ENCODE measurements around the gene DPP9. TPM values are rescaled to one million over a fixed set of nuclear protein-coding genes. Genes with fewer than 3 reads are reported as not detected.
A peak's percentile ranks its signal among the peaks of the same experiment; 100 is the strongest.

DPP9 gene
- total RNA-seq, result 59.6 TPM

- Histone ChIP-seq H3K4me3 (ENCODE audit: low read length) (peak within 1 kb of the TSS; percentile 94), H3K4me1 (ENCODE audit: insufficient read depth, low read length) (peaks cover 26% of the 10 kb centered on the region), H3K27me3 (ENCODE audit: insufficient read depth, low read length) (no peaks in the 10 kb centered on the region), H3K9me3 (ENCODE audit: low read depth, low read length) (no peaks in the 10 kb centered on the region)
Measured at GRCh38 chr19:4723595-4724514, at the start of gene DPP9. DPP9 (minus strand) TSS chr19:4723842; CDS start chr19:4719906, 3,936 bp downstream.

GRCh38 chr19:4773047-4773640 is 49.5 kb upstream of the DPP9 start:
- H3K9me3 ChIP-seq (ENCODE audit: low read depth, low read length), result no peaks in the 10 kb centered on the region
- no peak overlapping the region for H3K4me3 ChIP-seq (ENCODE audit: low read length)
- no peaks in the 10 kb centered on the region for H3K4me1 ChIP-seq (ENCODE audit: insufficient read depth, low read length)
- H3K27me3 ChIP-seq (ENCODE audit: insufficient read depth, low read length), result peaks cover 2% of the 10 kb centered on the region

GRCh38 chr19:4772566-4772965 is 48.9 kb upstream of the DPP9 start:
- Histone ChIP-seq H3K27me3 (ENCODE audit: insufficient read depth, low read length) (peaks cover 2% of the 10 kb centered on the region), H3K9me3 (ENCODE audit: low read depth, low read length) (no peaks in the 10 kb centered on the region), H3K4me1 (ENCODE audit: insufficient read depth, low read length) (no peaks in the 10 kb centered on the region), H3K4me3 (ENCODE audit: low read length) (no peak overlapping the region)

GRCh38 chr19:4768934-4769777 is 45.5 kb upstream of the DPP9 start:
- H3K27me3 ChIP-seq (ENCODE audit: insufficient read depth, low read length), result no peaks in the 10 kb centered on the region
- no peaks in the 10 kb centered on the region for H3K4me1 ChIP-seq (ENCODE audit: insufficient read depth, low read length)
- H3K9me3 ChIP-seq (ENCODE audit: low read depth, low read length), result no peaks in the 10 kb centered on the region
- no peak overlapping the region for H3K4me3 ChIP-seq (ENCODE audit: low read length)

GRCh38 chr19:4764393-4764660 is 40.7 kb upstream of the DPP9 start:
- Histone ChIP-seq H3K9me3 (ENCODE audit: low read depth, low read length) (no peaks in the 10 kb centered on the region), H3K4me3 (ENCODE audit: low read length) (no peak overlapping the region), H3K27me3 (ENCODE audit: insufficient read depth, low read length) (peaks cover 18% of the 10 kb centered on the region), H3K4me1 (ENCODE audit: insufficient read depth, low read length) (peaks cover 9% of the 10 kb centered on the region)

- Histone ChIP-seq H3K27me3 (ENCODE audit: insufficient read depth, low read length) (peaks cover 23% of the 10 kb centered on the region), H3K4me3 (ENCODE audit: low read length) (no peak overlapping the region), H3K4me1 (ENCODE audit: insufficient read depth, low read length) (peaks cover 11% of the 10 kb centered on the region), H3K9me3 (ENCODE audit: low read depth, low read length) (no peaks in the 10 kb centered on the region)
Measured at GRCh38 chr19:4763021-4763420, 39.4 kb upstream of the DPP9 start.

GRCh38 chr19:4760285-4760650 is 36.6 kb upstream of the DPP9 start:
- H3K27me3 ChIP-seq (ENCODE audit: insufficient read depth, low read length), result peaks cover 23% of the 10 kb centered on the region
- H3K4me3 ChIP-seq (ENCODE audit: low read length), result no peak overlapping the region
- peaks cover 11% of the 10 kb centered on the region for H3K4me1 ChIP-seq (ENCODE audit: insufficient read depth, low read length)
- H3K9me3 ChIP-seq (ENCODE audit: low read depth, low read length), result no peaks in the 10 kb centered on the region

GRCh38 chr19:4759388-4760284 is 36.0 kb upstream of the DPP9 start:
- H3K9me3 ChIP-seq (ENCODE audit: low read depth, low read length), result no peaks in the 10 kb centered on the region
- peaks cover 23% of the 10 kb centered on the region for H3K27me3 ChIP-seq (ENCODE audit: insufficient read depth, low read length)
- no peak overlapping the region for H3K4me3 ChIP-seq (ENCODE audit: low read length)
- peaks cover 11% of the 10 kb centered on the region for H3K4me1 ChIP-seq (ENCODE audit: insufficient read depth, low read length)

- peaks cover 20% of the 10 kb centered on the region for H3K27me3 ChIP-seq (ENCODE audit: insufficient read depth, low read length)
- peaks cover 11% of the 10 kb centered on the region for H3K4me1 ChIP-seq (ENCODE audit: insufficient read depth, low read length)
- H3K9me3 ChIP-seq (ENCODE audit: low read depth, low read length), result no peaks in the 10 kb centered on the region
- H3K4me3 ChIP-seq (ENCODE audit: low read length), result no peak overlapping the region
Measured at GRCh38 chr19:4758659-4759058, 35.0 kb upstream of the DPP9 start.

- Histone ChIP-seq H3K9me3 (ENCODE audit: low read depth, low read length) (no peaks in the 10 kb centered on the region), H3K4me3 (ENCODE audit: low read length) (no peak overlapping the region), H3K4me1 (ENCODE audit: insufficient read depth, low read length) (peaks cover 11% of the 10 kb centered on the region), H3K27me3 (ENCODE audit: insufficient read depth, low read length) (peaks cover 16% of the 10 kb centered on the region)
Measured at GRCh38 chr19:4758082-4758481, 34.4 kb upstream of the DPP9 start.

GRCh38 chr19:4755459-4755858 is 31.8 kb upstream of the DPP9 start:
- Histone ChIP-seq H3K4me3 (ENCODE audit: low read length) (no peak overlapping the region), H3K4me1 (ENCODE audit: insufficient read depth, low read length) (peaks cover 11% of the 10 kb centered on the region), H3K9me3 (ENCODE audit: low read depth, low read length) (no peaks in the 10 kb centered on the region), H3K27me3 (ENCODE audit: insufficient read depth, low read length) (peaks cover 7% of the 10 kb centered on the region)

- Histone ChIP-seq H3K4me1 (ENCODE audit: insufficient read depth, low read length) (peaks cover under 1% of the 10 kb centered on the region), H3K4me3 (ENCODE audit: low read length) (no peak overlapping the region), H3K9me3 (ENCODE audit: low read depth, low read length) (no peaks in the 10 kb centered on the region), H3K27me3 (ENCODE audit: insufficient read depth, low read length) (peaks cover 4% of the 10 kb centered on the region)
Measured at GRCh38 chr19:4754248-4754647, 30.6 kb upstream of the DPP9 start.

GRCh38 chr19:4749870-4750590 is 26.4 kb upstream of the DPP9 start:
- Histone ChIP-seq H3K27me3 (ENCODE audit: insufficient read depth, low read length) (no peaks in the 10 kb centered on the region), H3K9me3 (ENCODE audit: low read depth, low read length) (no peaks in the 10 kb centered on the region), H3K4me3 (ENCODE audit: low read length) (no peak overlapping the region)

GRCh38 chr19:4748589-4748988 is 24.9 kb upstream of the DPP9 start:
- Histone ChIP-seq H3K4me1 (ENCODE audit: insufficient read depth, low read length) (no peaks in the 10 kb centered on the region), H3K4me3 (ENCODE audit: low read length) (no peak overlapping the region), H3K27me3 (ENCODE audit: insufficient read depth, low read length) (no peaks in the 10 kb centered on the region), H3K9me3 (ENCODE audit: low read depth, low read length) (no peaks in the 10 kb centered on the region)

More at GRCh38 chr19:4749870-4750590, 26.4 kb upstream of the DPP9 start:
- no peaks in the 10 kb centered on the region for H3K4me1 ChIP-seq (ENCODE audit: insufficient read depth, low read length)
